ENCODE measurements around the gene SLC38A9.

- TF ChIP-seq CTCF (IDR thresholded peaks at IDR 0.05) = no peak
- no peak for TF ChIP-seq POLR2A (IDR thresholded peaks at IDR 0.05)
Measured at GRCh38 chr5:55597014-55597981, 114.8 kb downstream of the SLC38A9 start.

Data from right lobe of liver (tissue), 4 donors.